IPS DF 6.9 (cell line): ENCODE results near the gene TPO.

Experiments used
- DNase-seq: peaks from one replicate; pipeline ENCODE4 v3.0.0-alpha.2; 2013; ENCODE audit warnings: low read depth, low spot score
- H3K27ac ChIP-seq: one replicate; pipeline ENCODE4 v1.5.1; 2013; ENCODE audit warnings: low read length, control low read depth
- H3K27me3 ChIP-seq: 2 replicates; pipeline ENCODE4 v1.6.1; 2013; ENCODE audit warnings: mild to moderate bottlenecking, low read length; ENCODE audit not compliant: control insufficient read depth, insufficient read depth
- H3K36me3 ChIP-seq: 2 replicates; pipeline ENCODE4 v1.6.1; 2013; ENCODE audit warnings: low read length; ENCODE audit not compliant: control insufficient read depth, insufficient read depth
- H3K4me1 ChIP-seq: 2 replicates; pipeline ENCODE4 v1.6.1; 2013; ENCODE audit warnings: low read length; ENCODE audit not compliant: control insufficient read depth, insufficient read depth
- H3K4me3 ChIP-seq: 2 replicates; pipeline ENCODE4 v1.5.1; 2013; ENCODE audit warnings: mild to moderate bottlenecking, low read length
- H3K9me3 ChIP-seq: 2 replicates; pipeline ENCODE4 v1.6.1; 2013; ENCODE audit warnings: low read length, inconsistent platforms; ENCODE audit not compliant: control insufficient read depth, insufficient read depth
- WGBS: extraction: QIAGEN DNeasy Blood & Tissue Kit; methylation state at CpG from one replicate; pipeline ENCODE4 v1.1.7; 2013; ENCODE audit warnings: mixed read lengths, missing lambda C conversion rate; ENCODE audit not compliant: insufficient read length, insufficient coverage; 5-methylcytosine and 5-hydroxymethylcytosine counted together

TPO gene

DNA sequence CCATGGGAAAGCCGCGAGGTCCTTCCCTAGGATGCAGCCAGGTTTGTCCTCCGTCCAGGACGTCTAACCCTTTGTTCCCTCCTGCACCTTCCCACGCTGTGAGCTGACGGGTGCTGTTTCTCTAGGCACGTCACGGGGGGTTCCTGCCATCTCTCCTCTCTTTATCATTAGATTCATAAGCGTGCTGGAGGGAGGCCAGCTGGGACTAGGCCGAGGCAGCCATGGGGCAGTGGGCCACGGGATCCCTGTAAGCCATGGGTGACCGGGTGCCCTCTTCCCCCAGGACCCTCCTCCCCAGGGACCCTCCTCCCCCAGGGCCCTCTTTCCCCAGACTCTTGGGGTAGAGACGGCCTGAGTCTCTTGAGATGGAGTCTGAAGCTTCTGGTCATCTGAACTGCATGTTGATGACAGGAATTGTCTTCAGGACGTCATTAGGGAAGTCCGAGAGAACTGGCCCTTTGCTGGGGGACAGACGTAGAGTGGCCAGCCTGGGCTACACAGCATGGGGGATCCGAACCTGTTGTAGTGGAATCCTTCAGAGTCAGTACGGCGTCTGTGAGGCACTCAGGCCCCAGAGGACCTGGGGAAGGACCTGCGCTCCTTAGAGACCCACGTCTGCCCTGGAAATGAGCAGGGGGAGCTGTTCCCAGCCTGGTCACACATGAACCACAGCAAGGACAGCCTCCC is 108.1 kb downstream of the TPO start:
- Histone ChIP-seq H3K27ac (no peak overlapping the region), H3K27me3 (no peaks in the 10 kb centered on the region), H3K4me1 (no peaks in the 10 kb centered on the region), H3K9me3 (no peaks in the 10 kb centered on the region), H3K4me3 (no peak overlapping the region), H3K36me3 (no peaks in the 10 kb centered on the region)
- WGBS, result no CpG with 5 or more reads among the region's 21 CpGs
- DNase-seq, result no peak

DNA sequence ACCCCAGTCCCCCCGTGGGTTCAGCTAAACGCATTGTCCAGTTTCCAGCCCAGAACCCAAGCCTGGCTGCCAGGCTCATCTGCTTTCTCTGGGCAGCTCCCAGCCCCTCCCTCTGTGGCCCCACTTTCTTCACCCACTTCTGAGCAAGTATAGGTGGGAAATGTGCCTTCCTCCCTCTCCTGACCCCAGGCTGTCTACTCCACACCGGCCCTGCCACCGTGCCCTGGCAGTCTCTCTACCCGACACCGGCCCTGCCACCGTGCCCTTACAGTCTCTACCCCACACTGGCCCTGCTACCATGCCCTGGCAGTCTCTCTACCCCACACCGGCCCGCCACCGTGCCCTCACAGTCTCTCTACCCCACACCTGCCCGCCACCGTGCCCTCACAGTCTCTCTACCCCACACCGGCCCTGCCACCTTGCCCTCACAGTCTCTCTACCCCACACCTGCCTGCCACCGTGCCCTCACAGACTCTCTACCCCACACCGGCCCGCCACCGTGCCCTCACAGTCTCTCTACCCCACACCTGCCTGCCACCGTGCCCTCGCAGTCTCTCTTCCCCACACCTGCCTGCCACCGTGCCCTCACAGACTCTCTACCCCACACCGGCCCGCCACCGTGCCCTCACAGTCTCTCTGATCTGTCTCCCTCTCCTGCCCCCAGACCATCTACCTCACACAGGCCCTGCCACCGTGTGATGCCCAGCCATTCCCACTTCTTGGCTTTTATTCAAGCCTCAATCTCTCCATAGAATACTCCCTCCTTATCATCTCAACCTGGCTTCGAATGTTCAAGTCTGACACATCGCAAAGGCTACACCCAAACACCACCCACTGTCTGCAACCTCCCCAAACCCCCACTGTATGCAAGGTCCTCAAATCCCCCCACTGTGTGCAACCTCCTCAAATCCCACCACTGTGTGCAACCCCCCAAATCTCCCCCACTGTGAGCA is 108.9 kb downstream of the TPO start:
- H3K4me3 ChIP-seq, result no peak overlapping the region
- no peaks in the 10 kb centered on the region for H3K9me3 ChIP-seq
- no peaks in the 10 kb centered on the region for H3K4me1 ChIP-seq
- DNase-seq, result no peak
- WGBS, result no CpG with 5 or more reads among the region's 26 CpGs
- no peak overlapping the region for H3K27ac ChIP-seq
- no peaks in the 10 kb centered on the region for H3K36me3 ChIP-seq
- no peaks in the 10 kb centered on the region for H3K27me3 ChIP-seq

DNA sequence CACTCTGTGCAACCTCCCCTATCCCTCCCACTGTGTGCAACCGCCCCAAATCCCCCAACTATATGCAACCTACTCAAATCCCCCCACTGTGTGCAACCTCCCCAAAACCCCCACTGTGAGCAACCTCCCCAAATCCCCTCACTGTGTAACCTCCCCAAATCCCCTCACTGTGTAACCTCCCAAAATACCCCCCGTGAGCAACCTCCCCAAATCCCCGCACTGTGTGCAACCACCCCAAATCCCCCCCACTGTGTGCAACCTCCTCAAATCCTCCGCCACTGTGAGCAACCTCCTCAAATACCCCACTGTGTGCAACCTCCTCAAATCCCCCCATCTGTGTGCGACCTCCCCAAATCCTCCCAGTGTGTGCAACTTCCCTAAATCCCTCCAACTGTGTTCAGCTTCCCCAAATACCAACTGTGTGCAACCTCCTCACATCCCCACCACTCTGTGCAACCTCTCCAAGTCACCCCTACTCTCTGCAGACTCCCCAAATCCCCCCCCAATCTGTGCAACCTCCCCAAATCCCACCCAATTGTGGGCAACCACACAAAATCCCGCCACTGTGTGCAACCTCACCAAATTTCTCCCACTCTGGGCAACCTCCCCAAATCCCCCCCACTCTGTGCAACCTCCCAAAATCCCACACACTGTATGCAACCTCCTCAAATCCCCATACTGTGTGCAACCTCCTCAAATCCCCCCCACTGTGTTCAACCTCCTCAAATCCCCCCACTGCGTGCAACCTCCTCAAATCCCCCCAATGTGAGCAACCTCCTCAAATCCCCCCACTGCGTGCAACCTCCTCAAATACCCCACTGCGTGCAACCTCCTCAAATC is 114.1 kb downstream of the TPO start:
- DNase-seq, result no peak
- no CpG with 5 or more reads among the region's 9 CpGs for WGBS

DNA sequence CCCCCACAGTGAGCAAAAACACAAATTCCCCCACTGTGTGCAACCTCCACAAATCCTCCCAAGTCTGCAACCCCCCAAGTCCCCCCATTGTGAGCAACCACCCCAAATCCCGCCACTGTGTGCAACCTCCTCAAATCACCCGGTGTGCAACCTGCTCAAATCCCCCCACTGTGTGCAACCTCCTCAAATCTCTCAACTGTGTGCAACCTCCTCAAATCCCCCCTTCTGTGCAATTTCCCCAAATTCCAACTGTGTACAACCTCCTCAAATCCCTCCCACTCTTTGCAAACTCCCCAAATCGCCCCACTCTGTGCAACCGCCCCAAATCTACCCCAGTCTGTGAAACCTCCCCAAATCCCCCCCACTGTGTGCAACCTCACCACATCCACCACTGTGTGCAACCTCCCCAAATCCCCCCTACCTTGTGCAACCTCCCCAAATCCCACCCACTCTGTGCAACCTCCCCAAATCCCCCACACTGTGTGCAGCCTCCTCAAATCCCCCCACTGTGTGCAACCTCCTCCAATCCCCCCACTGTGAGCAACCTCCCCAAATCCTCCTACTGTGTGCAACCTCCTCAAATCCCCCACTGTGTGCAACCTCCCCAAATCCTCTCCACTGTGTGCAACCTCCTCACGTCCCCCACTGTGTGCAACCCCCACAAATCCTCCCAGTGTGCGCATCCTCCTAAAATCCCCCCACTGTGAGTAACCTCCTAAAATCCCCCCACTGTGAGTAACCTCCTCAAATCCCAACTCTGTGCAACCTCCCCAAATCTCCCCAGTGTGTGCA is 115.2 kb downstream of the TPO start:
- no peak overlapping the region for H3K4me3 ChIP-seq
- no peaks in the 10 kb centered on the region for H3K9me3 ChIP-seq
- no peaks in the 10 kb centered on the region for H3K36me3 ChIP-seq
- no CpG with 5 or more reads among the region's 6 CpGs for WGBS
- no peaks in the 10 kb centered on the region for H3K4me1 ChIP-seq
- no peak for DNase-seq
- no peaks in the 10 kb centered on the region for H3K27me3 ChIP-seq
- no peak overlapping the region for H3K27ac ChIP-seq

More for the DNA sequence above, 114.1 kb downstream of the TPO start:
- Histone ChIP-seq H3K9me3 (no peaks in the 10 kb centered on the region), H3K27me3 (no peaks in the 10 kb centered on the region), H3K36me3 (no peaks in the 10 kb centered on the region), H3K4me1 (no peaks in the 10 kb centered on the region), H3K27ac (no peak overlapping the region), H3K4me3 (no peak overlapping the region)

DNA sequence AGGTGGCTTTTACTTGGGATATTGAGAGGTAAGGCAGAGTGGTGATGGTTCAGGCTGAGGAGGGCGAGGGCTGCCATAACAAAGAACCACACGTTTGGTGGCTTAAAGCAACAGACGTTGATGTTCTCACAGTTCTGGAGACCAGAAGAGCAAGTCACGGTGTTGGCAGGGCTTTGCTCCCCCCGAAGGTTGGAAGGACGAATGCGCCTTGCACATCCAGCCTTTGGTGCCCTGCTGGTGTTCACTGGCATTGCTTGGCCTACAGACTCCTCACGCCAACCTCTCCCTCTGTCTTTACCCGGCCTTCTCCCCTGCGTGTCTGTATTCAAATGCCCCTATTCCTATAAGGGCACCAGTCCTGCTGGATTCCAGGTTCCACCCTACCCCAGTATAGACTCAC is 125.4 kb downstream of the TPO start:
- H3K27me3 ChIP-seq, result no peaks in the 10 kb centered on the region
- no peak overlapping the region for H3K27ac ChIP-seq
- H3K9me3 ChIP-seq, result no peaks in the 10 kb centered on the region
- no peaks in the 10 kb centered on the region for H3K36me3 ChIP-seq
- peak; percentile 50 for DNase-seq
- WGBS, result no CpG with 5 or more reads among the region's 10 CpGs
- H3K4me3 ChIP-seq, result no peak overlapping the region
- H3K4me1 ChIP-seq, result no peaks in the 10 kb centered on the region

DNA sequence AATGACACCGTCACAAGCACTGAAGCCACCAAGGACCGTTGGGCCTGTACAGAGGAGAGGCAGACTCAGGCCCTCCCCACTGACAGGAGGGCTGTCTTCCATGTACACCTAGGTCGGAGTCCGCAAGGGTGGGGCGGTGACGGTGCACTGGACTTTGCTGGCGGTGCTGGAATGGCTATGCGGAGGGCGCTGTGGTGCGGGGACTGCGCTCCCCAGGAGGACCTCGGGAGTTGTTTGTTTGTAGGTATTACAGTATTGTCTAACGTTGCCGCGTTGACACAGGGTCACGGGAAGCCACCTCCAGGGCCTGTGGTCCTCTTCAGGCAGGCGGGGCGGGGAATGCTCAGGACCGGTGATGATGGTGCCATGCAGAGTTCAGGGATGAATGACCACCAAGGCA is 126.2 kb downstream of the TPO start:
- Histone ChIP-seq H3K27me3 (no peaks in the 10 kb centered on the region), H3K9me3 (no peaks in the 10 kb centered on the region), H3K27ac (no peak overlapping the region), H3K4me3 (no peak overlapping the region), H3K4me1 (no peaks in the 10 kb centered on the region), H3K36me3 (no peaks in the 10 kb centered on the region)
- DNase-seq, result no peak
- WGBS, result no CpG with 5 or more reads among the region's 19 CpGs

DNA sequence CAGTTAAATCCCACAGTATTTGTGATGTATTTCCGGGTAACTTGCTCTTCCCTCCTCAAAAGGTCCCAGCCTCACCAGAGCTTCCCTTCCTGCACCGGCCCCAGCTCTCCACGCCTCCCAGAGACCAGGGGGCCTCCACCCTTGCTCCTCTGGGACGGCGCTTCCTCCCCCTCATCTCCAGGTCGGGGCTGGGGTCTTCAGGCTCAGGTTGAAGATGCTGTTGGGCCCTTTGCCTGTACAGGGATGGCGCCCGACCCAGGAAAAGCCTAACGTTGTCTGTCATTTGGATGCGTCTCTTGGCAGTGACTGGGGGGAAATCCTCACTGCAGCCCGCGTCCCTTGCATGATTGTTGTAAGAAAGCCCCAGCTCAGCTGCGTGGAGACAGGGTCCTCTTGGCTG is 126.7 kb downstream of the TPO start:
- WGBS, result no CpG with 5 or more reads among the region's 13 CpGs
- Histone ChIP-seq H3K27me3 (no peaks in the 10 kb centered on the region), H3K4me1 (no peaks in the 10 kb centered on the region), H3K4me3 (no peak overlapping the region), H3K27ac (no peak overlapping the region), H3K9me3 (no peaks in the 10 kb centered on the region), H3K36me3 (no peaks in the 10 kb centered on the region)
- DNase-seq, result no peak

DNA sequence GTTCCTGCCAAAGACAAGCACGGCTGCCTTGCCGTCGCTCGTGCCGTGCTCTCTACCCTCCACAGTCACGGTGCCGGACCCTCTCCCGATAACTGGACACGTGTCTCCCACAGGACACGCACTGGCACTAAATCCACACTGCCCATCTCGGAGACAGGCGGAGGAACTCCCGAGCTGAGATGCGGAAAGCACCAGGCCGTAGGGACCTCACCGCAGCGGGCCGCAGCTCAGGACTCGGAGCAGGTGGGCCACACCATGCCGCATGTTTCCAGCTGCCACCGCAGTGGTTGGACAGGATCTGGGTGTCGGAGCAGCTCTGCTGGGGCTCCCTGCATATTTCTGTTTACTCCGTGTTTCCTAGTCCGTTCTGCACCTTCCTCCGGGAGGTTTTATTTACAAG is 127.2 kb downstream of the TPO start:
- no peaks in the 10 kb centered on the region for H3K4me1 ChIP-seq
- no peak for DNase-seq
- no CpG with 5 or more reads among the region's 25 CpGs for WGBS
- no peak overlapping the region for H3K27ac ChIP-seq
- H3K9me3 ChIP-seq, result no peaks in the 10 kb centered on the region
- H3K36me3 ChIP-seq, result no peaks in the 10 kb centered on the region
- no peak overlapping the region for H3K4me3 ChIP-seq
- no peaks in the 10 kb centered on the region for H3K27me3 ChIP-seq

DNA sequence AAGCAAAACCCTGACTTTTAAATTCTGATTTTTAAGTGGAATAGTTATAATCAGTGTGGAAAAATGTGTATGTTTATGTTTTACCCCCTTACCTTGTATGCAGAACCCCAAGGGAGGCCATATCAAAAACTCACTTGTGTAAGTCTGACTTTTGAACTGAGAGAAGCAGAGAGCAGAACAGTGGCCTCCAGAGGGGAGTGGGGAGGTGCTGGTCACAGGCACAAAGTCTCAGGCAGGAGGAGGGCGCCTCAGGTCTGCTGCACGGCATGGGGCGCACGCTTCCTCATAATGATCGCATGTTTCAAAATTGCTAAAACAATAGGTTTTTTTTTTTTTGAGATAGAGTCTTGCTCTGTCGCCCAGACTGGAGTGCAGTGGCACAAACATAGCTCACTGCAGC is 127.8 kb downstream of the TPO start:
- no peak overlapping the region for H3K4me3 ChIP-seq
- no peaks in the 10 kb centered on the region for H3K27me3 ChIP-seq
- H3K36me3 ChIP-seq, result no peaks in the 10 kb centered on the region
- DNase-seq, result no peak
- no peaks in the 10 kb centered on the region for H3K4me1 ChIP-seq
- WGBS, result no CpG with 5 or more reads among the region's 6 CpGs
- H3K27ac ChIP-seq, result no peak overlapping the region
- no peaks in the 10 kb centered on the region for H3K9me3 ChIP-seq
